Measurements from ENCODE around the gene POU6F1. TPM values are rescaled to one million over a fixed set of nuclear protein-coding genes. Genes with fewer than 3 reads are reported as not detected.

POU6F1 gene
- total and polyA plus RNA-seq, 9 of the 15 experiments (the other 6 are each of a cell fraction or from before 2014, with no cell fraction given), result 0.14 to 3.3 (median 1.1) TPM

GRCh38 chr12:51218607-51219161 lies 822 bp upstream of the POU6F1 start (continued):
- TF ChIP-seq CLOCK (CRISPR knock-in tag; IDR thresholded peaks at IDR 0.05; ENCODE audit: borderline replicate concordance) (no peak), E2F3 (CRISPR knock-in tag; IDR thresholded peaks at IDR 0.05) (no peak), ZBTB17 (CRISPR knock-in tag; IDR thresholded peaks at IDR 0.05) (no peak), MAFG (tag; conservative IDR thresholded peaks at IDR 0.05) (no peak), ZNF384 (IDR thresholded peaks at IDR 0.05; ENCODE audit: low read depth, low read length) (no peak), HCFC1 (IDR thresholded peaks at IDR 0.05; ENCODE audit: low read depth, low read length) (no peak), HEY1 (CRISPR knock-in tag; IDR thresholded peaks at IDR 0.05; ENCODE audit: borderline replicate concordance) (no peak), ZFP30 (CRISPR knock-in tag; IDR thresholded peaks at IDR 0.05; ENCODE audit: borderline replicate concordance) (no peak), ZNF197 (CRISPR knock-in tag; IDR thresholded peaks at IDR 0.05; ENCODE audit: low read depth) (no peak), CXXC5 (CRISPR knock-in tag; IDR thresholded peaks at IDR 0.05) (peak; percentile 25; the same call in 1 of the 2 replicates), RNF2 (IDR thresholded peaks at IDR 0.05) (no peak), VEZF1 (CRISPR knock-in tag; IDR thresholded peaks at IDR 0.05) (no peak), RFX1 (IDR thresholded peaks at IDR 0.05) (no peak), EP300 (IDR thresholded peaks at IDR 0.05; ENCODE audit: low read length) (no peak), DLX4 (CRISPR knock-in tag; IDR thresholded peaks at IDR 0.05) (no peak), HDGF (IDR thresholded peaks at IDR 0.05) (no peak), ADNP (tag; IDR thresholded peaks at IDR 0.05) (no peak), GATAD2A (IDR thresholded peaks at IDR 0.05) (no peak), SIN3A (IDR thresholded peaks at IDR 0.05; ENCODE audit: borderline replicate concordance in 2 of 2, control insufficient read depth in 1 of 2, low read depth in 2 of 2, low read length in 2 of 2) (peak in 1 of 2 experiments; percentile 32; a peak in 1 of 4 replicates), ZNF263 (CRISPR knock-in tag; IDR thresholded peaks at IDR 0.05; ENCODE audit: borderline replicate concordance) (peak; percentile 17; the same call in 1 of the 2 replicates), HMG20B (CRISPR knock-in tag; IDR thresholded peaks at IDR 0.05) (no peak), PHB2 (IDR thresholded peaks at IDR 0.05; ENCODE audit: low read depth) (0 out of 2 replicates have a peak, but pooled peaks have one; percentile 39), POLR2A (conservative IDR thresholded peaks at IDR 0.05) (peak; percentile 38), NCOA6 (IDR thresholded peaks at IDR 0.05) (no peak)

Data from K562 (cell line).